Erythroblast (primary cell): ENCODE data around the gene RMI2.

Experiments
- GATA1 ChIP-seq: IDR thresholded peaks from 2 replicates; pipeline ENCODE4 v1.6.1; 2011; ENCODE audit warnings: low read depth, mild to moderate bottlenecking, control low read depth, low read length, moderate library complexity
- POLR2A ChIP-seq: IDR thresholded peaks from 2 replicates; pipeline ENCODE4 v1.6.1; 2011; ENCODE audit warnings: mild to moderate bottlenecking, low read length

- TF ChIP-seq POLR2A = no peak
- TF ChIP-seq GATA1 = no peak
Observed at GRCh38 chr16:11374255-11374654, 29.0 kb downstream of the RMI2 start.
